GM12878 (cell line): ENCODE data around the gene POLE2. TPM values are rescaled to one million over a fixed set of nuclear protein-coding genes. Genes with fewer than 3 reads are reported as not detected.
"Not testable (repeated sequence)": the region's sequence is repeated elsewhere in the genome, so short reads cannot be mapped to it uniquely, and the experiment has no call there.

Source experiments
- ATAC-seq: fragments of 200-7000 bp; cut with Tn5 transposase; 3 replicates; pipeline ENCODE4 v1.9.1; 2020; ENCODE audit warnings: mild to moderate bottlenecking, moderate library complexity
- BruUV-seq: library from RNA; stranded (reverse); fragments of 400-500 nt; replicated peaks from 2 replicates; lab custom pipeline; 2021; lab: Mats Ljungman, UMichigan
- CTCF ChIA-PET: fragments of 300-600 bp; sonication (Branson Sonifier 250); formaldehyde crosslinking; extraction: SDS; loops from one replicate; lab custom pipeline; 2021; ENCODE audit warnings: inconsistent platforms; lab: Yijun Ruan, JAX
- POLR2A ChIA-PET: fragments of 350-600 bp; formaldehyde crosslinking; extraction: SDS; loops from one replicate; lab custom pipeline; 2021; ENCODE audit warnings: inconsistent platforms; lab: Charles Lee
- RAD21 ChIA-PET: fragments of 300-600 bp; sonication (Branson Sonifier 250); formaldehyde crosslinking; loops from one replicate; lab custom pipeline; 2023; ENCODE audit warnings: antibody characterized with exemption; ENCODE audit not compliant: unreplicated experiment; lab: Charles Lee
- SMC1A ChIA-PET: fragments of 300-600 bp; sonication (Branson Sonifier 250); formaldehyde crosslinking; loops from one replicate; lab custom pipeline; 2023; ENCODE audit not compliant: unreplicated experiment, uncharacterized antibody; lab: Charles Lee
- DNase-seq: peaks from one replicate; pipeline ENCODE4 v3.0.0-alpha.2; 2011; ENCODE audit warnings: low read depth, low spot score
- FAIRE-seq: peaks from 3 replicates; lab custom pipeline; 2011; peaks lifted over from hg19 to GRCh38; lab: Jason Lieb, UNC
- H2AFZ ChIP-seq: 2 replicates; pipeline ENCODE4 v1.6.0; 2011; ENCODE audit warnings: low read depth, low read length, control low read depth; ENCODE audit not compliant: control insufficient read depth
- H3K27ac ChIP-seq: 2 replicates; pipeline ENCODE4 v1.5.1; 2011; ENCODE audit warnings: control low read depth; ENCODE audit not compliant: control insufficient read depth, insufficient read depth
- H3K27me3 ChIP-seq, 2 experiments: replicated peaks in 1 of 2; 2 replicates each; pipeline versions ENCODE4 v1.6.0 to v1.6.1; 2011; ENCODE audit warnings: low read length in 1 of 2; ENCODE audit not compliant: control insufficient read depth in 2 of 2, insufficient read depth in 2 of 2
- H3K36me3 ChIP-seq, 2 experiments: 2 replicates each; pipeline ENCODE4 v1.5.1; 2011; ENCODE audit warnings: low read length in 1 of 2; ENCODE audit not compliant: control insufficient read depth in 2 of 2, insufficient read depth in 2 of 2
- H3K4me1 ChIP-seq: 2 replicates; pipeline ENCODE4 v1.6.1; 2011; ENCODE audit warnings: mild to moderate bottlenecking, low read length, moderate library complexity, mixed read lengths; ENCODE audit not compliant: control insufficient read depth, insufficient read depth
- H3K4me2 ChIP-seq: 2 replicates; pipeline ENCODE4 v1.6.0; 2011; ENCODE audit warnings: control low read depth; ENCODE audit not compliant: control insufficient read depth, insufficient read depth
- H3K4me3 ChIP-seq: fragments of 200-600 bp; sonication (generic); 2 replicates; pipeline ENCODE4 v1.5.1; 2016
- H3K79me2 ChIP-seq: 2 replicates; pipeline ENCODE4 v1.6.0; 2011; ENCODE audit warnings: low read length; ENCODE audit not compliant: control insufficient read depth, insufficient read depth
- H3K9ac ChIP-seq: 2 replicates; pipeline ENCODE4 v1.8.0; 2011; ENCODE audit warnings: low read length, control low read depth, mixed read lengths; ENCODE audit not compliant: control insufficient read depth, insufficient read depth
- H3K9me3 ChIP-seq: replicated peaks from 3 replicates; pipeline ENCODE4 v1.5.1; 2011; ENCODE audit warnings: mild to moderate bottlenecking, low read length; ENCODE audit not compliant: control insufficient read depth, insufficient read depth
- H4K20me1 ChIP-seq: 2 replicates; pipeline ENCODE4 v1.6.0; 2011; ENCODE audit not compliant: control insufficient read depth, insufficient read depth
- BACH1 ChIP-seq: fragments of 450-650 bp; IDR thresholded peaks from 2 replicates; pipeline ENCODE4 v1.6.1; 2017; ENCODE audit warnings: mild to moderate bottlenecking, borderline replicate concordance
- CREB1 ChIP-seq: IDR thresholded peaks from 2 replicates; pipeline ENCODE4 v1.6.1; 2012; ENCODE audit warnings: low read depth, mild to moderate bottlenecking, inconsistent platforms
- E4F1 ChIP-seq: fragments of 450-650 bp; IDR thresholded peaks from 2 replicates; pipeline ENCODE4 v1.6.1; 2018; ENCODE audit warnings: borderline replicate concordance, mild to moderate bottlenecking; ENCODE audit not compliant: partially characterized antibody
- WGBS: methylation state at CpG from one replicate; pipeline ENCODE4 v1.1.6; 2016; ENCODE audit warnings: low lambda C conversion rate; ENCODE audit not compliant: insufficient replicate concordance, insufficient coverage; ENCODE audit errors: missing lambda C conversion rate; 5-methylcytosine and 5-hydroxymethylcytosine counted together
- in situ Hi-C: fragments of 300-500 bp; cut with MboI; formaldehyde crosslinking; loops from 9 replicates; pipeline ENCODE4 v1.14.3; 2018; ENCODE audit warnings: mixed read lengths
- intact Hi-C: fragments of 100-400 bp; cut with micrococcal nuclease; formaldehyde crosslinking; loops from one replicate; pipeline ENCODE4 v1.14.2; 2022; ENCODE audit not compliant: unreplicated experiment
- polyA plus RNA-seq, 11 experiments: library from polyadenylated mRNA; depleted of rRNA in 4 of 11; unstranded in 6 of 11; stranded (reverse) in 5 of 11; fragments of >200 nt; fragmentation: Nextera tagmentation in 4 of 11; fragmentation: Illumina TruSeq in 1 of 11; extraction: Ambion mirVana in 4 of 11; extraction: Trizol in 1 of 11; gene quantifications; 1 replicate in 1 of 11; 2 replicates in 10 of 11; pipeline versions ENCODE4 v1.2.1 to v1.2.3, GENCODE V29; 2011 to 2016; ENCODE audit warnings: inconsistent platforms in 2 of 11, missing spikeins in 2 of 11, low read depth in 1 of 11
- total RNA-seq, 4 experiments: library from RNA; depleted of rRNA in 3 of 4; stranded (reverse); fragments of >200 nt in 3 of 4; fragmentation: Illumina TruSeq in 1 of 4; extraction: Trizol in 1 of 4; gene quantifications; 2 replicates each; pipeline versions ENCODE4 v1.2.1 to v1.2.3, GENCODE V29; 2013 to 2021

Gene POLE2
- total and polyA plus RNA-seq, 10 of the 15 experiments (the other 5 are each of a cell fraction or from before 2014, with no cell fraction given) = 22.0 to 45.6 (median 38.8) TPM

GRCh38 chr14:49704471-49704870 lies 16.5 kb upstream of the POLE2 start:
- POLR2A ChIA-PET, H3K79me2 ChIP-seq, H3K4me3 ChIP-seq, H3K36me3 ChIP-seq, H3K9me3 ChIP-seq, H3K27ac ChIP-seq, DNase-seq, SMC1A ChIA-PET, intact Hi-C loops, FAIRE-seq, H4K20me1 ChIP-seq, H3K4me2 ChIP-seq, ATAC-seq, H2AFZ ChIP-seq, H3K4me1 ChIP-seq, H3K27me3 ChIP-seq, BruUV-seq, H3K9ac ChIP-seq, in situ Hi-C loops: not testable (repeated sequence)
- WGBS = 66% methylated on average over 4 of the region's 4 CpGs
- ChIA-PET CTCF (interaction anchor here (0.6 kb wide), 1 partner anchor 1260 kb away, joined by 3 read pairs; no protein-coding TSS in a partner anchor), RAD21 (interaction anchor here (0.7 kb wide), 1 partner anchor 1120 kb away, joined by 4 read pairs; no protein-coding TSS in a partner anchor)

- no peak for FAIRE-seq
Measured at GRCh38 chr14:49703965-49704364, 16.0 kb upstream of the POLE2 start.

More at GRCh38 chr14:49703965-49704364, 16.0 kb upstream of the POLE2 start:
- DNase-seq = no peak
- H3K4me1 ChIP-seq = no peaks in the 10 kb centered on the region
- no peaks in the 10 kb centered on the region for H3K79me2 ChIP-seq
- 53% methylated on average over 3 of the region's 3 CpGs for WGBS
- ChIA-PET POLR2A (no interaction called here), CTCF (no interaction called here), RAD21 (interaction anchor here (0.7 kb wide), 1 partner anchor 1120 kb away, joined by 4 read pairs; no protein-coding TSS in a partner anchor), SMC1A (no interaction called here)
- no peak overlapping the region for H3K27ac ChIP-seq
- in situ Hi-C loops (no loop called here), intact Hi-C loops (no loop called here)
- no peak overlapping the region for H3K9ac ChIP-seq
- no peaks in the 10 kb centered on the region for H3K36me3 ChIP-seq
- no peaks in the 10 kb centered on the region for H3K9me3 ChIP-seq
- H2AFZ ChIP-seq = no peak overlapping the region
- BruUV-seq = no TSS peak
- H4K20me1 ChIP-seq = no peaks in the 10 kb centered on the region
- no peaks in the 10 kb centered on the region for H3K27me3 ChIP-seq
- H3K4me2 ChIP-seq = no peak overlapping the region
- TF ChIP-seq CREB1 (no peak), BACH1 (no peak), E4F1 (no peak)
- no peak for ATAC-seq
- no peak overlapping the region for H3K4me3 ChIP-seq
